CD4-positive, CD25-positive, alpha-beta regulatory T cell (primary cell): ENCODE data around the gene FOXF2. TPM values are rescaled to one million over a fixed set of nuclear protein-coding genes. Genes with fewer than 3 reads are reported as not detected.

Source experiments
- ATAC-seq, 2 donors: fragments of 150-1000 bp; cut with Tn5 transposase; one replicate each; pipeline ENCODE4 v1.10.0; 2021; ENCODE audit warnings: low read depth in 2 of 2, moderate number of reproducible peaks in 2 of 2, moderate library complexity in 1 of 2
- DNase-seq, 3 donors: peaks; one replicate each; pipeline versions ENCODE4 v3.0.0 to v3.0.0-alpha.2; 2012 to 2022; ENCODE audit warnings: mixed read lengths in 1 of 3
- H3K27ac ChIP-seq: one replicate; pipeline ENCODE4 v1.7.0; 2013; ENCODE audit warnings: mild to moderate bottlenecking, low read length; ENCODE audit not compliant: insufficient read depth, poor library complexity, severe bottlenecking
- H3K27me3 ChIP-seq: one replicate; pipeline ENCODE4 v1.7.0; 2013; ENCODE audit warnings: low read length; ENCODE audit not compliant: control insufficient read depth, insufficient read depth
- H3K36me3 ChIP-seq: one replicate; pipeline ENCODE4 v1.7.0; 2013; ENCODE audit warnings: mild to moderate bottlenecking, low read length, moderate library complexity; ENCODE audit not compliant: control insufficient read depth, insufficient read depth
- H3K4me1 ChIP-seq: 2 replicates; pipeline ENCODE4 v1.7.0; 2013; ENCODE audit warnings: mild to moderate bottlenecking, low read length; ENCODE audit not compliant: insufficient read depth, control insufficient read depth, poor library complexity, severe bottlenecking
- H3K4me3 ChIP-seq: one replicate; pipeline ENCODE4 v1.7.0; 2013; ENCODE audit warnings: low read depth, mild to moderate bottlenecking, low read length, moderate library complexity
- H3K9me3 ChIP-seq, 2 experiments: 1 replicate in 1 of 2; 2 replicates in 1 of 2; pipeline ENCODE4 v1.7.0; 2013; ENCODE audit warnings: low read length in 2 of 2, mild to moderate bottlenecking in 1 of 2, moderate library complexity in 1 of 2; ENCODE audit not compliant: control insufficient read depth in 2 of 2
- H3K27ac Mint-ChIP-seq, 3 donors: one replicate each; pipeline ENCODE4 v1.8.0; 2020 to 2022; ENCODE audit warnings: mild to moderate bottlenecking in 3 of 3, mixed read lengths in 3 of 3, moderate library complexity in 2 of 3
- H3K27me3 Mint-ChIP-seq: one replicate; pipeline ENCODE4 v1.8.0; 2022; ENCODE audit warnings: mild to moderate bottlenecking, mixed read lengths
- H3K36me3 Mint-ChIP-seq: one replicate; pipeline ENCODE4 v1.8.0; 2020; ENCODE audit warnings: mixed read lengths
- H3K4me1 Mint-ChIP-seq, 4 donors: one replicate each; pipeline ENCODE4 v1.8.0; 2020 to 2022; ENCODE audit warnings: mixed read lengths in 4 of 4, mild to moderate bottlenecking in 1 of 4
- H3K4me3 Mint-ChIP-seq, 4 donors: one replicate each; pipeline ENCODE4 v1.8.0; 2020 to 2022; ENCODE audit warnings: mild to moderate bottlenecking in 4 of 4, mixed read lengths in 4 of 4, moderate library complexity in 3 of 4
- H3K9me3 Mint-ChIP-seq, 7 donors: one replicate each; pipeline ENCODE4 v1.8.0; 2020 to 2022; ENCODE audit warnings: mixed read lengths in 7 of 7, mild to moderate bottlenecking in 3 of 7, moderate library complexity in 2 of 7
- polyA plus RNA-seq, 4 donors: library from polyadenylated mRNA; unstranded; fragments of 300-500 nt; fragmentation: Illumina TruSeq; gene quantifications; one replicate each; pipeline ENCODE4 v1.2.3, GENCODE V29; 2021
- total RNA-seq: library from RNA; stranded (reverse); gene quantifications from one replicate; pipeline ENCODE4 v1.2.3, GENCODE V29; 2022

FOXF2 gene
- total and polyA plus RNA-seq, 5 donors from 2014 or later, result not detected

DNA sequence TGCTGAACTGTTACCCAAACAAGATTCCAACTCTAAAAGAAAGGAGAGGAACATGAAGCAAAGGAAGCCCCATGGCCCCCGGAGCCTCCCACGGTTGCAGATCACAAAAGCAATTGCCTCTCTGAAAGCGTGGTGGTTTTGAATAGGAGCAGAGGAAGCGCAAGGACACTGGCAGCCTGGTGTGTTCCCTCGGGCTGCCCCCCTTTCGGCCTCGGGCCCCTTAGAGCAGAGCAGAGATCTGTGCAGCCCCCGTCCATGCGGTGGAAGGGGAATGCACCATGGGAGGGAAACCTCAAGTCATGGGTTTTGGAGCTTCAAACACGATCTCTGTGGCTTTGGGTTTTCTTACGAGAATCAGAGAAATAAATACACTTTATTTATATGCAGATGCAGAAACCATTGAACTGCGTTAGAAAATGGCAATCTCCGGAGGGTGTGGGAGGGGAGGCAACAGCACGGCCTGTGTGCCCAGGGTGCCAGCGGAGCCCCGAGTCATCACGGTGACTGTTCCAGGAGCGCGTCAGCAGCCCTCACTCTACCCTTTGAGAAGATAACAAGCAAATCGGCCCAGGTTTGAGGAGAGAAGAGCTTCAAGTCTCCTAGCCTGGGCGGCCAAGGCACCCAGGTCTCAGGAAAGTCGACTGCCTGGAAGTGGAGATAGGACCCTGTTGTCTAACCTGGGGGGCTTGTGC lies 20.5 kb downstream of the FOXF2 start:
- Mint-ChIP-seq H3K9me3 (no peaks in the 10 kb centered on the region), H3K27ac (no peak overlapping the region), H3K4me3 (no peak overlapping the region), H3K36me3 (no peaks in the 10 kb centered on the region), H3K4me1 (no peaks in the 10 kb centered on the region), H3K27me3 (peaks cover 4% of the 10 kb centered on the region)
- ATAC-seq (no peak), DNase-seq (no peak)
- H3K4me1 ChIP-seq, result no peaks in the 10 kb centered on the region
- H3K9me3 ChIP-seq, result no peaks in the 10 kb centered on the region
- H3K27me3 ChIP-seq, result no peaks in the 10 kb centered on the region
- H3K4me3 ChIP-seq, result no peak overlapping the region
- no peaks in the 10 kb centered on the region for H3K36me3 ChIP-seq
- no peak overlapping the region for H3K27ac ChIP-seq

DNA sequence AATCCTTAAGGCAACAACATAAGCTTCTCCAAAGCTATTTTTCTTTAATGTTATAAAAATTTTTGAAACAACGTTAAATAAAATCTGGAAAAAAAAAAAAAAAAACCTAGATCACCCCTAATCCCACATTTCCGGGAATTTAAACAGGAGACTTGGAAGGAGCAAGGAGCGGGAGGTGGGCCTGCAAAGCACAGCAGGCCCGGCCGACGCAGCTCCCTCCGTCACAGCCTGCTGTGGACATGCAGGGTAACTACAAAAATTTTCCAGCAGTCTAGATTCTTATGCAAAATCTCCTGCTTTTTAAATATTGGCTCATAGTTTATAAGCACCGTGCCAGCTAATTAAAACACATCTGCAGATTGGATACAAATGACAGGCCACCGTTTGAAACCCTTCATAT lies 23.5 kb downstream of the FOXF2 start:
- H3K27ac Mint-ChIP-seq, result no peak overlapping the region
- no peak overlapping the region for H3K27ac ChIP-seq
- H3K36me3 ChIP-seq, result no peaks in the 10 kb centered on the region
- no peaks in the 10 kb centered on the region for H3K4me1 ChIP-seq
- H3K27me3 ChIP-seq, result no peaks in the 10 kb centered on the region
- H3K9me3 Mint-ChIP-seq, result no peaks in the 10 kb centered on the region
- H3K36me3 Mint-ChIP-seq, result no peaks in the 10 kb centered on the region
- H3K4me3 ChIP-seq, result no peak overlapping the region
- peaks cover 4% of the 10 kb centered on the region for H3K27me3 Mint-ChIP-seq
- H3K4me3 Mint-ChIP-seq, result no peak overlapping the region
- ATAC-seq (no peak), DNase-seq (no peak)
- no peaks in the 10 kb centered on the region for H3K9me3 ChIP-seq
- no peaks in the 10 kb centered on the region for H3K4me1 Mint-ChIP-seq

DNA sequence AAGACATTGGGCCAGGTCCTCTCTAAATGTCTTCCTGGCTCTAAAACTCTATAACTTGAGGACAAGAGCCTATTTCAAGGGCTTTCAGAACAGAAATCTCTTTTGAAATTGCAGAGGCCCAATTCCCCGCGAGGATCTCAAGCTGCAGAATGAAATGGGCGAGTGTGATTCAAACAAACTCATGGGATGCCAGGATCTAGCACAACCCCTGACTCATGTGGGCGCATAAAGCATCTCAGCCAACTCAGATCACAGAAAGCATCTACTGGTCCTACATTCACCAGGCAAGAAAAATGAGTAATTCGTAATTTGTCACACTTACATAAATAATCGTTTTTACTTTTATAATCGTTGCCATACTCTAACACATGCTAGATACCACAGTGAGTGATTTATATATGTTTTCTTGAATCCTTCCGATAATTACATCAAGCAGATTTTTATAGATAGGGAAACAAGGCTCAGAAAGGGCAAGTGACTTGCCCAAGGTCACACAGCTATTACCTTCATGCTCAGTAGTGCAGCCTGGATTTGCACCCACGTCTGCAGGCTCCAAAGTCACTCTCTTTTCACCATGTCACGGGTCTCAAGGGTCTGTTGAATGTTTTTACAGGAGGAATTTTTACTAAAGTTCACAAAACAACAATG lies 26.2 kb downstream of the FOXF2 start:
- H3K9me3 ChIP-seq, result peaks cover 0 to 3% of the 10 kb centered on the region in 2 experiments
- H3K4me1 Mint-ChIP-seq, result no peaks in the 10 kb centered on the region
- DNase-seq, result no peak
- H3K36me3 Mint-ChIP-seq, result no peaks in the 10 kb centered on the region
- H3K27me3 Mint-ChIP-seq, result peaks cover 2% of the 10 kb centered on the region
- H3K4me3 ChIP-seq, result no peak overlapping the region
- no peak overlapping the region for H3K27ac ChIP-seq
- no peaks in the 10 kb centered on the region for H3K36me3 ChIP-seq
- H3K9me3 Mint-ChIP-seq, result peaks cover 0 to 6% (median 0%) of the 10 kb centered on the region in 7 donors
- no peaks in the 10 kb centered on the region for H3K4me1 ChIP-seq
- H3K27me3 ChIP-seq, result no peaks in the 10 kb centered on the region
- H3K4me3 Mint-ChIP-seq, result no peak overlapping the region
- no peak for ATAC-seq
- no peak overlapping the region for H3K27ac Mint-ChIP-seq

DNA sequence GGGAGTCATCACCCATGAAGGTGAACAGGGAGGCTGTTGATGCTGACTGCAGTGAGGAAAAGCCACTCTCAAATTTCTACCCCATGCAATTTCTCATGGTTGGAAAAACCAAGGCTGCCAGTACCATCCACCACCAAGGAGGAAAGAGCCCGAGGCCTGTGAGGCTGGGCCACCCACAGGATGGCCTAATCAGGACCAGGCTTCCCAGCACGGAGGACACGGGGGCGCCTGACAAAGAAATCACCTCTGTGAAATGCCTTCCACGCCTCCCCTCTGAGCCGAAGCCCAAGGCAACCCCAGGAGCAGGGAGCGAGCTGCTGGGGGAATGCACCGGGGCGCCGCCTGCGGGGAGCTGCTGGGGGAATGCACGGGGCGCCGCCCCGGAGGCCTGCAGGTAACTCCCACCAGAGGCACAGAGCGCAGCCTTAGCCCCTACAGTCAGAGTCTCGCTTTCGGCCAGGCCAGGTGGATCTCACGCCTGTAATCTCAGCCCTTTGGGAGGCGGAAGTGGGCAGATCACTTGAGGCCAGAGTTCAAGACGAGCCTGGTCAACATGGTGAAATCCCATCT lies 26.9 kb downstream of the FOXF2 start:
- Histone ChIP-seq H3K9me3 (peaks cover 0 to 9% of the 10 kb centered on the region in 2 experiments), H3K36me3 (no peaks in the 10 kb centered on the region), H3K4me1 (no peaks in the 10 kb centered on the region), H3K27me3 (no peaks in the 10 kb centered on the region), H3K27ac (no peak overlapping the region), H3K4me3 (no peak overlapping the region)
- Mint-ChIP-seq H3K4me1 (no peaks in the 10 kb centered on the region), H3K27me3 (peaks cover 9% of the 10 kb centered on the region), H3K27ac (no peak overlapping the region), H3K36me3 (no peaks in the 10 kb centered on the region), H3K9me3 (peaks cover 0 to 13% (median 0%) of the 10 kb centered on the region in 7 donors), H3K4me3 (no peak overlapping the region)
- ATAC-seq, result no peak
- no peak for DNase-seq

DNA sequence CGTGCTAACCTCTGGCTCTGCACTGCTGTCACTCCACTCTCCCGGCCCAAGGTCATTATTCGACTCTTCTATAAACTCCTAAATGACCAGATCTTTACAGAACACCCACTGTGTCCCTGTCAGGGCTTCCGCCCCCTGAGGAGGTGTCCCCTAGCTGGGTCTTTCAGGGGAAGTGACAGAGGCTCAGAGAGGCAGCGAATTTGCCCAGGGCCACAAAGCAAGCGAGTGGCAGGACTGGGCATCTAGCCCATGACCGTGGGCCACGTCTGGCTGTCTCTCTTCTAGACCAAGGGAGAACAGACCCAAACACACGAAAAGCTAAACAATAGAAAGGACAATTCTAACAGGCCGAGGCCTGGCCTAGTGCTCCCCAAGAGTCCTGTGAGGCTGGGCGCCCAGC lies 27.4 kb downstream of the FOXF2 start:
- no peak overlapping the region for H3K4me3 ChIP-seq
- no peaks in the 10 kb centered on the region for H3K27me3 ChIP-seq
- ATAC-seq (no peak), DNase-seq (no peak)
- no peaks in the 10 kb centered on the region for H3K36me3 ChIP-seq
- H3K27ac Mint-ChIP-seq, result no peak overlapping the region
- peaks cover 0 to 13% of the 10 kb centered on the region in 2 experiments for H3K9me3 ChIP-seq
- no peak overlapping the region for H3K4me3 Mint-ChIP-seq
- H3K4me1 ChIP-seq, result no peaks in the 10 kb centered on the region
- H3K9me3 Mint-ChIP-seq, result peaks cover 0 to 13% (median 0%) of the 10 kb centered on the region in 7 donors
- no peaks in the 10 kb centered on the region for H3K4me1 Mint-ChIP-seq
- H3K36me3 Mint-ChIP-seq, result no peaks in the 10 kb centered on the region
- peaks cover 9% of the 10 kb centered on the region for H3K27me3 Mint-ChIP-seq
- no peak overlapping the region for H3K27ac ChIP-seq

DNA sequence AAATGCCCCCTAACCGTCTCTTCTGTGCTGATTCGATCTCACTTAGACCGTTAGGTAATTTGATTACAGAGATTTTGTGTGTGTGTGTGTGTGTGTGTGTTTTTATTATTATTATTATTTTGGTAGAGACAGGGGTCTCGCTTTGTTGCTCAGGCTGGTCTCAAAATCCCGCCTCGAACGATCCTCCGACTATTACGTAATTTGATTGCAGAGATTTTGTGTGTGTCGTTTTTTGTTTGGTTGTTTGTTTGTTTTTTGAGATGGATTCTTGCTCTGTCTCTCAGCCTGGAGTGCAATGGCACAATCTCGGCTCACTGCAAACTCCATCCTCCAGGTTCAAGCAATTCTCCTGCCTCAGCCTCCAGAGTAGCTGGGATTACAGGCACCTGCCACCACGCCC lies 28.3 kb downstream of the FOXF2 start:
- no peak overlapping the region for H3K27ac Mint-ChIP-seq

DNA sequence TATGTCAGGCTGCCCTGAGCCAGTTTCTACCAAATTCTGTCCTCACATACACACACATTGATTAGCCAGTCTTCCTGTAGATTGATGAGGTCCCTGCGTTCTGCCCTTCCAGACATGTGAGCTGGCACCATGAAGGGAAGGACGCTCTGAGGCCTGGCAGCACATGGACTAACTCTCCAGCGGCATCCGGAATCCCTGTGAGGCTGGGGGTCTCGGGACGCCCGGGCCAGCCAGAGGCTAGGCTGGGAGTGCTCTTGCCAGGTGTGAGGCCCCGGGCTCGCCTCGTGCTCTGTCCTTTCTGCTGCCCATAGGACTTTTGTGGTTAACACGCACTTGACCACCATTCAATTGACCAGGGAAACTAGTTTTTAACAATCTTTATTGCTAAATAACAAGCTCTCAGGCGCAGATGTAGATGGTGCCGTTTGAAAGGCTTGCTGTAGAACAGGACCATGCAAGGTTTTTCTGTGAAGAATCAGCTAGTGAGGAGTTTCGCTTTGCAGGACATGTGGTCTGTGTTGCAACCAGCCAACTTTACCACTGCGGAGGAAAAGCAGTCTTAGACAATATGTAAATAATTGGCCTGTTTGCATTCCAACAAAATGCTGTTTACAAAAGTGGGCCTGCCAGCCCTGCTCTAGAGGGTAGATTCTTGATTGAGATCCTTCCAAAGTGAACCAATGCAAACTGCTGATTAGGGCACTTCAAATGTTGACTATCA lies 29.3 kb downstream of the FOXF2 start:
- ATAC-seq, result no peak
- no peak overlapping the region for H3K4me3 Mint-ChIP-seq
- H3K36me3 ChIP-seq, result no peaks in the 10 kb centered on the region

More for the DNA sequence above, 28.3 kb downstream of the FOXF2 start:
- H3K4me1 ChIP-seq, result no peaks in the 10 kb centered on the region
- peaks cover 0 to 13% of the 10 kb centered on the region in 2 experiments for H3K9me3 ChIP-seq
- Mint-ChIP-seq H3K27me3 (peaks cover 9% of the 10 kb centered on the region), H3K4me3 (no peak overlapping the region), H3K36me3 (no peaks in the 10 kb centered on the region), H3K9me3 (peaks cover 0 to 13% (median 0%) of the 10 kb centered on the region in 7 donors), H3K4me1 (no peaks in the 10 kb centered on the region)
- H3K27ac ChIP-seq, result no peak overlapping the region
- no peaks in the 10 kb centered on the region for H3K36me3 ChIP-seq
- H3K27me3 ChIP-seq, result no peaks in the 10 kb centered on the region
- ATAC-seq (no peak), DNase-seq (no peak)
- no peak overlapping the region for H3K4me3 ChIP-seq

More for the DNA sequence above, 29.3 kb downstream of the FOXF2 start:
- Mint-ChIP-seq H3K9me3 (peaks cover 0 to 13% (median 0%) of the 10 kb centered on the region in 7 donors), H3K27me3 (peaks cover 9% of the 10 kb centered on the region), H3K27ac (no peak overlapping the region), H3K36me3 (no peaks in the 10 kb centered on the region), H3K4me1 (no peaks in the 10 kb centered on the region)
- H3K4me3 ChIP-seq, result no peak overlapping the region
- peaks cover 0 to 13% of the 10 kb centered on the region in 2 experiments for H3K9me3 ChIP-seq
- no peak for DNase-seq
- H3K4me1 ChIP-seq, result no peaks in the 10 kb centered on the region
- no peaks in the 10 kb centered on the region for H3K27me3 ChIP-seq
- H3K27ac ChIP-seq, result no peak overlapping the region
